ENCODE data around the gene STKLD1.

- TF ChIP-seq CTCF (IDR thresholded peaks at IDR 0.05) (no peak), POLR2A (IDR thresholded peaks at IDR 0.05) (no peak)
Measured at GRCh38 chr9:133421615-133422542, 45.7 kb downstream of the STKLD1 start, which contains the start of gene ADAMTS13.

Data from esophagus squamous epithelium (tissue), 4 donors.